HFFc6 (cell line): ENCODE results near the gene ZNF467. TPM values are rescaled to one million over a fixed set of nuclear protein-coding genes. Genes with fewer than 3 reads are reported as not detected.

ENCODE experiments used
- DNase-seq: peaks from one replicate; pipeline ENCODE4 v3.0.0-alpha.2; 2018
- H3K27ac Mint-ChIP-seq: 2 replicates; pipeline ENCODE4 v1.8.0; 2020; ENCODE audit warnings: mild to moderate bottlenecking, mixed read lengths
- H3K27me3 Mint-ChIP-seq: 2 replicates; pipeline ENCODE4 v1.8.0; 2021; ENCODE audit warnings: mild to moderate bottlenecking, moderate library complexity, mixed read lengths; ENCODE audit not compliant: insufficient read depth
- H3K36me3 Mint-ChIP-seq: 2 replicates; pipeline ENCODE4 v1.8.0; 2021; ENCODE audit warnings: low read depth, mixed read lengths
- H3K4me1 Mint-ChIP-seq: 2 replicates; pipeline ENCODE4 v1.8.0; 2020; ENCODE audit warnings: low read depth, mixed read lengths
- H3K4me3 Mint-ChIP-seq: 2 replicates; pipeline ENCODE4 v1.8.0; 2020; ENCODE audit warnings: mild to moderate bottlenecking, moderate library complexity, mixed read lengths
- H3K9me3 Mint-ChIP-seq: 2 replicates; pipeline ENCODE4 v1.8.0; 2020; ENCODE audit warnings: mild to moderate bottlenecking, mixed read lengths
- total RNA-seq, 6 experiments: library from RNA; stranded (reverse); fragmentation: NEBNext Ultra II Directional; extraction: Animal tissue kit (Norgen Biotek cat#: 25700); gene quantifications; 2 replicates in 1 of 6; 3 replicates in 5 of 6; pipeline ENCODE4 v1.2.3, GENCODE V29; 2021
- TF ChIP-seq, protein P1 (sequence below): fragments of 200-600 bp; sonication (generic); IDR thresholded peaks from 2 replicates; pipeline ENCODE4 v1.5.0; 2021; ENCODE audit warnings: antibody characterized with exemption, mild to moderate bottlenecking

ZNF467 gene
- total RNA-seq, 6 experiments from 2014 or later, result 0.68 to 1.7 (median 1.0) TPM

DNA sequence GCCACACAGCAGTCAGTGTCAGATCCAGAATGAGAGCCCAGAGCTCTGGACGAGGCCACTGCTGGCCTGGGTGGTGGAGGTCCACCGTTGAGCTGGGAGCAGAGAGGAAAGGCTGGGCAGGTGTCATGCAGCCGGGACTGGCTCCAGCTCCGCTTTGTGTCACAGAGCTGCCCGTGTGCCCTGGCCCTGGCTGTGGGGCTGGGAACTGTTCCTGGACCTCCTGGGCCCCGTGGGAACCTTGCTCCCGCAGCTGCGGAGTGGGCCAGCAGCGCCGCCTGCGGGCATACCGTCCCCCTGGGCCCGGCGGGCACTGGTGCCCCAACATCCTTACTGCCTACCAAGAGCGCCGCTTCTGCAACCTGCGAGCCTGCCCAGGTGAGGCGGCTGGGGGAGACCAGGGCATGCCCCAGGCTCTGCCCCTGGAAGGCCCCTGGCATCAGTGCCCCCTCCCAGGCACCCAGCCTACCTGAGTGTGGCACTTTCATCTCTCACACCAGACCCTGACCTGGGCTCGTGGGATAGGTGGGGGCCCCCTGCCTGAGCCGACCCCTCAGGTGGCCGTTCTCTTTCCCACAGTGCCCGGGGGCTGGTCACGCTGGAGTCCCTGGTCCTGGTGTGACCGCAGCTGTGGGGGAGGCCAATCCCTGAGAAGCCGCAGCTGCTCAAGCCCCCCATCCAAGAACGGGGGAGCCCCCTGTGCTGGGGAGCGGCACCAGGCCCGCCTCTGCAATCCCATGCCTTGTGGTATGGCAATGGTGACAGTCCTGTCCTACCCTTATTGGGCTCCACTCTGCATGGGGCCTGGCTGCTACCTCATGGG is 46.0 kb upstream of the ZNF467 start:
- Mint-ChIP-seq H3K4me3 (no peak overlapping the region), H3K27me3 (peaks cover 14% of the 10 kb centered on the region), H3K4me1 (no peaks in the 10 kb centered on the region), H3K9me3 (no peaks in the 10 kb centered on the region), H3K27ac (no peak overlapping the region), H3K36me3 (no peaks in the 10 kb centered on the region)
- TF ChIP-seq, protein P1, sequence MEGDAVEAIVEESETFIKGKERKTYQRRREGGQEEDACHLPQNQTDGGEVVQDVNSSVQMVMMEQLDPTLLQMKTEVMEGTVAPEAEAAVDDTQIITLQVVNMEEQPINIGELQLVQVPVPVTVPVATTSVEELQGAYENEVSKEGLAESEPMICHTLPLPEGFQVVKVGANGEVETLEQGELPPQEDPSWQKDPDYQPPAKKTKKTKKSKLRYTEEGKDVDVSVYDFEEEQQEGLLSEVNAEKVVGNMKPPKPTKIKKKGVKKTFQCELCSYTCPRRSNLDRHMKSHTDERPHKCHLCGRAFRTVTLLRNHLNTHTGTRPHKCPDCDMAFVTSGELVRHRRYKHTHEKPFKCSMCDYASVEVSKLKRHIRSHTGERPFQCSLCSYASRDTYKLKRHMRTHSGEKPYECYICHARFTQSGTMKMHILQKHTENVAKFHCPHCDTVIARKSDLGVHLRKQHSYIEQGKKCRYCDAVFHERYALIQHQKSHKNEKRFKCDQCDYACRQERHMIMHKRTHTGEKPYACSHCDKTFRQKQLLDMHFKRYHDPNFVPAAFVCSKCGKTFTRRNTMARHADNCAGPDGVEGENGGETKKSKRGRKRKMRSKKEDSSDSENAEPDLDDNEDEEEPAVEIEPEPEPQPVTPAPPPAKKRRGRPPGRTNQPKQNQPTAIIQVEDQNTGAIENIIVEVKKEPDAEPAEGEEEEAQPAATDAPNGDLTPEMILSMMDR, result no peak
- DNase-seq, result no peak

DNA sequence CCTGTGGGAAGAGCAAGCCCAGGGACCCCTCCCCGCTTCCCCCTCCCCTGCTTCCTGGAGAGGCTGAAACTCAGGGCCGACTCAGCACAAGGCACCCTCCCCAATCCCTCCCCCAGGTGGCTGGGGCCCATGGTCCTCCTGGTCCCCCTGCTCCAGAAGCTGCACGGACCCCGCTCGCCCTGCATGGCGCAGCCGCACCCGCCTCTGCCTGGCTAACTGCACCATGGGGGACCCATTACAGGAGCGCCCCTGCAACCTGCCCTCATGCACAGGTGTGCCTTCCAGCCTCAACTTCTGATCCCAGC is 45.1 kb upstream of the ZNF467 start:
- Mint-ChIP-seq H3K27me3 (peaks cover 13% of the 10 kb centered on the region), H3K4me3 (no peak overlapping the region), H3K9me3 (no peaks in the 10 kb centered on the region), H3K27ac (no peak overlapping the region), H3K36me3 (no peaks in the 10 kb centered on the region), H3K4me1 (no peaks in the 10 kb centered on the region)
- DNase-seq, result no peak
- TF ChIP-seq, protein P1, result no peak

DNA sequence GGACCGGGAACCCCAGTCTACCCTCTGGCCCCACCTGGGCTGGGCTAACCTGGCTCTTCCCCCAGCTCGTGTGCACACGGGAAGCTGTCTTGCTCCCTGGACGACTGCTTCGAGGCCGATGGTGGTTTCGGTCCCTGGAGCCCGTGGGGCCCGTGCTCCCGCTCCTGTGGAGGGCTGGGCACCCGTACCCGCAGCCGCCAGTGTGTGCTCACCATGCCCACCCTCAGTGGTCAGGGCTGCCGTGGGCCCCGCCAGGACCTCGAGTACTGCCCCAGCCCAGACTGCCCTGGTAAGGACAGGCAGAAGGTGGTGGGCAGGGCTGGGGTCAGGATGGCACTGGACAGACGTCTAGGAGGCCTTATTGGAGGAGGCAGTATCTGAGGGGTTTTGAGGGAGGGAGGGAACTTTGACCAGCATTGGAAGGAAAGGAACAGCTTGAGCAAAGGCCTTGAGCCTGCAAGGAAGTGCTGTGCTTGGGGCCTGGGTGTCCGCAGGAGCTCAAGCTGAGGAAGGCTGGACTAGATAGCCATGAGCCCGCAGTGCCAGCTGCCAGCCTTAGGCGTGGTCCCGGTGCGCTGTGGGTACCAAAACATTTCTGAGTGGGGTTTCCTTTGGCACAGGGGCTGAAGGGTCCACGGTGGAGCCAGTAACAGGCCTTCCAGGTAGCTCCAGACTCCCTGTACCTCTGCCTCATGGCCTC is 44.6 kb upstream of the ZNF467 start:
- TF ChIP-seq, protein P1, result no peak
- DNase-seq, result no peak
- H3K9me3 Mint-ChIP-seq, result no peaks in the 10 kb centered on the region
- no peak overlapping the region for H3K4me3 Mint-ChIP-seq
- H3K27me3 Mint-ChIP-seq, result peaks cover 13% of the 10 kb centered on the region
- H3K4me1 Mint-ChIP-seq, result no peaks in the 10 kb centered on the region
- no peaks in the 10 kb centered on the region for H3K36me3 Mint-ChIP-seq
- no peak overlapping the region for H3K27ac Mint-ChIP-seq

DNA sequence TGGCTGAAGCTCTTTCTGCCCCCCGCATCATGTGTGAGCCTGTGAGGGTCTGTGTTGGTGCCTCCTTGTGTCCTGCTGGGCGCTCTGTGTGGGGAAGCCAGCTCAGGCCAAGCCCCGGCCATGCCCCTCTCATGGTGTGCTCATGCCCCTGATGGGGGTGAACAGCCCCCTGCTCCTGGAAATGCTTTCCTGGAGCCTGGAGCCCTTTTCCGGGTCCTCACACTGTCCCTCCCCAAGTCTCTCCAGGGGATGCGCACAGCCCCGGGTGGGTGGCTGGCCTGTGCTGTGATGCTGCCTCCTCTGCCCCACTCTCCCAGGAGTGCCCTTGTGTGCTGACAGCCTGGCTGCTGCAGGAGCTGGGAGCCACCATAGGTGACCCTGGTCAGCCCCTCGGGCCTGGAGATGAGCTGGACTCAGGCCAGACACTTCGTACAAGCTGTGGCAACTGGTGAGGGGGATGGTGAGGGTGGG is 43.9 kb upstream of the ZNF467 start:
- Mint-ChIP-seq H3K27ac (no peak overlapping the region), H3K4me3 (no peak overlapping the region), H3K4me1 (no peaks in the 10 kb centered on the region), H3K36me3 (no peaks in the 10 kb centered on the region), H3K9me3 (no peaks in the 10 kb centered on the region), H3K27me3 (peaks cover 9% of the 10 kb centered on the region)
- no peak for DNase-seq
- TF ChIP-seq, protein P1, result no peak

DNA sequence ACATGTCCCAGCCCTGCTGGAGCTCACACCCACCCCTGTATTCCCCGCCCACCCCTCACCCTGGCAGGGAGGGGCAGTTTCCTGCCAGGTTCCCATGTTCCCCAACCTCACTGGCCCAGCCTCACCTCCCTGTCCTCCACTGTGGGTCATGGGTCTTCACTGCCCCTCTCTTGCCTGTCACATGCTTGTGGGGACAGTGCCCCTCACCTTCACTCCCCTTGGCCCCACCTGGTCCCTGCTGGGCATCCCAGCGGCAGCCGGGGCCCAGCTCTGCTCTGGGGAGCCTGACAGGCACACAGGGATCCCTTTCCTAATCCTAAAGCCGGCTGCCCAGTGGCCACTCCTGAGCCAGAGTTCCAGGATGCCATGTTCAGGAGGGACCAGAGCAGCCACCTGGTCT is 43.4 kb upstream of the ZNF467 start:
- H3K27me3 Mint-ChIP-seq, result peaks cover 6% of the 10 kb centered on the region
- TF ChIP-seq, protein P1, result no peak
- no peaks in the 10 kb centered on the region for H3K36me3 Mint-ChIP-seq
- no peak overlapping the region for H3K27ac Mint-ChIP-seq
- H3K9me3 Mint-ChIP-seq, result no peaks in the 10 kb centered on the region
- H3K4me1 Mint-ChIP-seq, result no peaks in the 10 kb centered on the region
- H3K4me3 Mint-ChIP-seq, result no peak overlapping the region
- no peak for DNase-seq
